Adrenal gland (tissue), 12 donors: Measurements from ENCODE around the gene FNDC5. TPM values are rescaled to one million over a fixed set of nuclear protein-coding genes. Genes with fewer than 3 reads are reported as not detected.

ENCODE experiments used
- DNase-seq, 7 donors: peaks; one replicate each; pipeline ENCODE4 v3.0.0-alpha.2; 2019 to 2020
- H3K27ac ChIP-seq, 5 donors: fragments of 200-600 bp; sonication (generic) in 4 of 5; 1 replicate in 3 of 5; 2 replicates in 2 of 5; pipeline versions ENCODE4 v1.5.1 to v1.8.0; 2016 to 2020; ENCODE audit warnings: mild to moderate bottlenecking in 1 of 5
- H3K27me3 ChIP-seq: fragments of 200-600 bp; 2 replicates; pipeline ENCODE4 v1.8.0; 2021
- H3K36me3 ChIP-seq, 2 donors: fragments of 200-600 bp; replicated peaks in 1 of 2; 1 replicate in 1 of 2; 2 replicates in 1 of 2; pipeline versions ENCODE4 v1.5.1 to v1.8.0; 2018 to 2022
- H3K4me1 ChIP-seq, 2 donors: fragments of 200-600 bp; replicated peaks in 1 of 2; 1 replicate in 1 of 2; 2 replicates in 1 of 2; pipeline versions ENCODE4 v1.5.1 to v1.8.0; 2018 to 2021
- H3K4me3 ChIP-seq, 4 donors: fragments of 200-600 bp; sonication (generic) in 3 of 4; one replicate each; pipeline ENCODE4 v1.5.1; 2016 to 2018
- H3K9me3 ChIP-seq, 3 donors: fragments of 200-600 bp; sonication (generic) in 1 of 3; replicated peaks in 1 of 3; 1 replicate in 2 of 3; 2 replicates in 1 of 3; pipeline versions ENCODE4 v1.5.1 to v1.8.0; 2016 to 2021
- CTCF ChIP-seq, 6 experiments: fragments of 450-650 bp in 4 of 6; fragments of 200-600 bp in 2 of 6; sonication (generic) in 1 of 6; IDR thresholded peaks; 1 replicate in 5 of 6; 2 replicates in 1 of 6; pipeline versions ENCODE4 v1.5.1 to v1.8.0; 2016 to 2021; ENCODE audit warnings: antibody characterized with exemption in 6 of 6, mild to moderate bottlenecking in 2 of 6, moderate library complexity in 1 of 6
- POLR2A ChIP-seq, 2 donors: fragments of 450-650 bp; IDR thresholded peaks; one replicate each; pipeline ENCODE4 v1.6.1; 2017; ENCODE audit warnings: antibody characterized with exemption in 2 of 2, mild to moderate bottlenecking in 2 of 2, moderate library complexity in 1 of 2
- WGBS, 4 donors: extraction: QIAGEN DNeasy Blood & Tissue Kit in 2 of 4; methylation state at CpG; one replicate each; pipeline versions ENCODE4 v1.1.5 to v1.1.7; 2013 to 2017; 5-methylcytosine and 5-hydroxymethylcytosine counted together
- intact Hi-C, 2 donors: fragments of 100-400 bp; cut with DNase I; formaldehyde crosslinking; loops; one replicate each; pipeline versions ENCODE4 v1.14.1 to v1.15.0; 2022 to 2023
- polyA plus RNA-seq, 3 donors: library from polyadenylated mRNA; stranded (reverse); fragments of 200-250 nt in 2 of 3; fragments of 350-450 nt in 1 of 3; fragmentation: Illumina TruSeq in 1 of 3; extraction: RNeasy Lipid Tissue Mini Kit (QIAGEN cat#74804) in 1 of 3; gene quantifications; one replicate each; pipeline ENCODE4 v1.2.3, GENCODE V29; 2013 to 2014
- total RNA-seq, 9 donors: library from RNA; depleted of rRNA in 4 of 9; stranded (reverse); fragments of >200 nt in 4 of 9; fragments of 120-200 nt in 1 of 9; fragmentation: NEBNext Ultra II Directional in 1 of 9; extraction: Animal tissue kit (Norgen Biotek cat#: 25700) in 1 of 9; gene quantifications; one replicate each; pipeline versions ENCODE4 v1.1.0 to v1.2.4, GENCODE V29; 2013 to 2023
- donor health status: healthy with polysubstance abuse.
- donor health status: Bipolar disorder and iron deficiency.
- donor health status: DM: yes; HTN: yes; CAD: no.
- donor health status: DM: no; HTN: no; CAD: no.
- donor health status: DM: no; HTN: no; CAD: no.
- donor health status: DM: yes; HTN: yes; CAD: no.

The FNDC5 gene
- total and polyA plus RNA-seq, 12 donors: 12.6 to 72.0 (median 39.0) TPM

- peak in 4 of 6 experiments; percentile 9 to 33 (median 26) for TF ChIP-seq CTCF (IDR thresholded peaks at IDR 0.05)
- TF ChIP-seq POLR2A (IDR thresholded peaks at IDR 0.05): no peak
- intact Hi-C loops: no loop called here
- peaks cover 12 to 16% of the 10 kb centered on the region in 2 donors for H3K4me1 ChIP-seq
- peaks cover 0 to 80% of the 10 kb centered on the region in 2 donors for H3K36me3 ChIP-seq
- H3K9me3 ChIP-seq: no peaks in the 10 kb centered on the region
- WGBS, 4 donors: 88 to 93% (median 88%) methylated on average over 7 of the region's 7 CpGs
- H3K27me3 ChIP-seq: no peaks in the 10 kb centered on the region
- H3K27ac ChIP-seq: peak overlapping the region in 2 of 5 donors; percentile 38 to 40
- no peak overlapping the region for H3K4me3 ChIP-seq
- no peak for DNase-seq
These were observed 42.4 kb downstream of the FNDC5 start for GRCh38 chr1:32828341-32828740.

- Histone ChIP-seq H3K27ac (no peak overlapping the region), H3K4me3 (no peak overlapping the region), H3K36me3 (peaks cover 0 to 49% of the 10 kb centered on the region in 2 donors), H3K27me3 (no peaks in the 10 kb centered on the region), H3K9me3 (no peaks in the 10 kb centered on the region), H3K4me1 (peaks cover 12 to 19% of the 10 kb centered on the region in 2 donors)
- intact Hi-C loops: no loop called here
- 77 to 83% (median 80%) methylated on average over 3 of the region's 3 CpGs for WGBS, 4 donors
- no peak for DNase-seq
- TF ChIP-seq POLR2A (IDR thresholded peaks at IDR 0.05) (no peak), CTCF (IDR thresholded peaks at IDR 0.05) (no peak)
These were observed 45.5 kb downstream of the FNDC5 start for GRCh38 chr1:32825181-32825580.

GRCh38 chr1:32818804-32819541 is 51.7 kb downstream of the FNDC5 start:
- no peak for TF ChIP-seq CTCF (IDR thresholded peaks at IDR 0.05)
- TF ChIP-seq POLR2A (IDR thresholded peaks at IDR 0.05): no peak
- intact Hi-C loops: no loop called here
- WGBS, 4 donors: 62 to 68% (median 66%) methylated on average over 11 of the region's 11 CpGs
- Histone ChIP-seq H3K27ac (peak overlapping the region; percentile 90 to 99 (median 93)), H3K27me3 (no peaks in the 10 kb centered on the region), H3K9me3 (no peaks in the 10 kb centered on the region), H3K36me3 (no peaks in the 10 kb centered on the region), H3K4me1 (peaks cover 38 to 40% of the 10 kb centered on the region in 2 donors), H3K4me3 (peak overlapping the region in 1 of 4 donors; percentile 80)
- no peak for DNase-seq

GRCh38 chr1:32817815-32818786 is 52.6 kb downstream of the FNDC5 start:
- 1 to 3% (median 2%) methylated on average over 8 to 51 of the region's 51 CpGs for WGBS, 4 donors
- Histone ChIP-seq H3K4me3 (peak overlapping the region; percentile 33 to 96 (median 80)), H3K4me1 (peaks cover 43 to 45% of the 10 kb centered on the region in 2 donors), H3K27me3 (no peaks in the 10 kb centered on the region), H3K27ac (peak overlapping the region; percentile 90 to 99 (median 93)), H3K36me3 (no peaks in the 10 kb centered on the region), H3K9me3 (no peaks in the 10 kb centered on the region)
- DNase-seq: peak; percentile 85 to 92 (median 90)
- intact Hi-C loops: no loop called here
- peak; percentile 5 to 72 for TF ChIP-seq POLR2A (IDR thresholded peaks at IDR 0.05)
- TF ChIP-seq CTCF (IDR thresholded peaks at IDR 0.05): no peak
